ENCODE results near the gene POU4F1.

GRCh38 chr13:78652651-78653050, 49.3 kb upstream of the POU4F1 start:
- TF ChIP-seq CTCF (IDR thresholded peaks at IDR 0.05; ENCODE audit: extremely low read depth in 1 of 2, insufficient read depth in 1 of 2, low read depth in 1 of 2, low read length in 2 of 2) (no peak), MYC (IDR thresholded peaks at IDR 0.05; ENCODE audit: low read depth, low read length) (no peak), GATA2 (IDR thresholded peaks at IDR 0.05; ENCODE audit: insufficient read depth, insufficient read length, low read depth, low read length) (no peak), POLR2A (IDR thresholded peaks at IDR 0.05; ENCODE audit: low read depth, low read length) (no peak), EZH2 (IDR thresholded peaks at IDR 0.05; ENCODE audit: borderline replicate concordance, low read depth, low read length, severe bottlenecking) (no peak), JUN (IDR thresholded peaks at IDR 0.05; ENCODE audit: borderline replicate concordance, insufficient read depth, insufficient read length, low read depth) (no peak), POLR2AphosphoS5 (IDR thresholded peaks at IDR 0.05; ENCODE audit: insufficient read depth, low read depth, low read length) (no peak), MAX (IDR thresholded peaks at IDR 0.05; ENCODE audit: insufficient read depth, insufficient read length) (no peak)
